ENCODE measurements around the gene STPG3.

The STPG3 gene

GRCh38 chr9:137229903-137230704, 21.0 kb upstream of the STPG3 start:
- DNase-seq (ENCODE audit: extremely low read depth, low read depth): no peak
- no peak for TF ChIP-seq CTCF (IDR thresholded peaks at IDR 0.05; ENCODE audit: low read depth, low read length, missing control alignments)
- H3K4me3 ChIP-seq (replicated peaks; ENCODE audit: low read depth, low read length): no peak overlapping the region

- no peak for TF ChIP-seq CTCF (IDR thresholded peaks at IDR 0.05; ENCODE audit: low read depth, low read length, missing control alignments)
- H3K4me3 ChIP-seq (replicated peaks; ENCODE audit: low read depth, low read length): no peak within 1 kb of the TSS
These were observed 20.2 kb upstream of the STPG3 start, which contains the start of gene SLC34A3 for GRCh38 chr9:137230705-137231371. Gene SLC34A3, plus strand, starts transcription at chr9:137230901. Its CDS starts 802 bp downstream, at chr9:137231703.

GRCh38 chr9:137231372-137232039, 19.6 kb upstream of the STPG3 start:
- TF ChIP-seq CTCF (IDR thresholded peaks at IDR 0.05; ENCODE audit: low read depth, low read length, missing control alignments): no peak
- no peak for DNase-seq (ENCODE audit: extremely low read depth, low read depth)
- no peak overlapping the region for H3K4me3 ChIP-seq (replicated peaks; ENCODE audit: low read depth, low read length)

More at GRCh38 chr9:137230705-137231371, 20.2 kb upstream of the STPG3 start, which contains the start of gene SLC34A3:
- no peak for DNase-seq (ENCODE audit: extremely low read depth, low read depth)

- TF ChIP-seq CTCF (IDR thresholded peaks at IDR 0.05; ENCODE audit: low read depth, low read length, missing control alignments): no peak
- no peak overlapping the region for H3K4me3 ChIP-seq (replicated peaks; ENCODE audit: low read depth, low read length)
- no peak for DNase-seq (ENCODE audit: extremely low read depth, low read depth)
These were observed 19.0 kb upstream of the STPG3 start for GRCh38 chr9:137232101-137232500.

- no peak for DNase-seq (ENCODE audit: extremely low read depth, low read depth)
- TF ChIP-seq CTCF (IDR thresholded peaks at IDR 0.05; ENCODE audit: low read depth, low read length, missing control alignments): no peak
- H3K4me3 ChIP-seq (replicated peaks; ENCODE audit: low read depth, low read length): no peak overlapping the region
These were observed 18.6 kb upstream of the STPG3 start for GRCh38 chr9:137232510-137232909.

GRCh38 chr9:137233143-137233980, 17.7 kb upstream of the STPG3 start:
- DNase-seq (ENCODE audit: extremely low read depth, low read depth): no peak
- no peak overlapping the region for H3K4me3 ChIP-seq (replicated peaks; ENCODE audit: low read depth, low read length)
- TF ChIP-seq CTCF (IDR thresholded peaks at IDR 0.05; ENCODE audit: low read depth, low read length, missing control alignments): no peak

Measured in HFF-Myc (cell line).